GM13977 (cell line): Measurements from ENCODE around the gene KLKB1.

Experiments
- DNase-seq: peaks from one replicate; pipeline ENCODE4 v3.0.0; 2012; ENCODE audit warnings: low spot score
- in situ Hi-C: fragments of 300-500 bp; cut with MboI; formaldehyde crosslinking; loops from one replicate; pipeline ENCODE4 v1.12.0; 2022; ENCODE audit warnings: low sequenced_read_pairs, low pct_unique_long_range_greater_than_20kb, mixed read lengths, inconsistent platforms; ENCODE audit not compliant: unreplicated experiment
- TF ChIP-seq, protein P1 (sequence below): IDR thresholded peaks from 2 replicates; pipeline ENCODE4 v1.5.1; 2012; ENCODE audit warnings: mild to moderate bottlenecking, control low read depth; ENCODE audit not compliant: insufficient read depth; ENCODE audit errors: extremely low read depth, missing control alignments

KLKB1 gene

DNA sequence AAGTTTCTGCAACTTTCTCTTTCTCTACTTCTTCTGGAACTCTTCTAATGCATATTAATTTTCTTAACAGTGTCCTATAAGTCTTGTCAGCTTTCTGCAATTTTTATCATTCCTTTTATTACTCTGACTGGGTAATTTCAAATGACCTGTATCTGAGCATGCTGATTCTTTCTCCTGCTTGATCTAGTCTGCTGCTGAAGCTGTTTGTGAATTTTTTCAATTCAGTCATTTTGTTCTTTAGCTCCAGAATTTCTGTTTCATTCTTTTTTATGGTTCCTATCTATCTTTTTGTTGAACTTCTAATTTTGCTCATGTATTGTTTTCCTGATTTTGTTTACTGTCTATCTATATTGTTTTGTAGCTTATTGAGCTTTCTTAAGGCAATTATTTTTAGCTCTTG is 1.5 kb upstream of the KLKB1 start:
- no peak for DNase-seq
- in situ Hi-C loops: no loop called here

DNA sequence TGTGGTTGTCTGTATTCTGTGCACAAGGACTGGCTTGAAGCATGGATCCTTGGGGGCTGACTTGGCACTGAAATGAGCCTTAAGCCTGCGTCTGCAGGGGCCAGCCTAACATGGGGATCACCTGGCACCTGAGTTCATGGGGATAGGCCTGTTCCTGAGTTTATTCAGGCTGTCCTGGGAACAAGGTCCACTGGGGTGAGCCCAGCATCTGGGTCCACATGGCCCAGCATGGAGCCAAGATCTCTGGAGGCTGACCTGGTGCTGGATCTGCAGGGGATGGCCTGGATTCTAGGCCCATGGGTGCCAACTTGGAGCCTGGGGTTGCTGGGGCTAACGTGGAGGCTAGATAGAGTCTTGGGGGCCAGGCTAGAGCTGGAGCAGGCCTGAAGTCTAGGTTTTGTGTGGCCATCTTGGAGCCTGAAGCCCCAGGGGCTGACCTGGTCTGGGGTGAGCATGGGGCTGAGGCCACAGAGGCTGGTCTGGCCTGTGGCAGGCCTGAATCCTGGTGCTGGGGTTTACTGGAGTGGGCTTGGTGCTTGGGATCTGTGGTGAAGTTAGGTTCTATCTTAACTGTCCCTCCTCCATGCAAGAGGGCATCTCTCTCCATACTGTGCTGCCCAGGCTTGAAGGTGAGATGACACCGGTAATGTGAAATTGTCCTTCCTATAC is 652 bp upstream of the KLKB1 start:
- TF ChIP-seq, protein P1, sequence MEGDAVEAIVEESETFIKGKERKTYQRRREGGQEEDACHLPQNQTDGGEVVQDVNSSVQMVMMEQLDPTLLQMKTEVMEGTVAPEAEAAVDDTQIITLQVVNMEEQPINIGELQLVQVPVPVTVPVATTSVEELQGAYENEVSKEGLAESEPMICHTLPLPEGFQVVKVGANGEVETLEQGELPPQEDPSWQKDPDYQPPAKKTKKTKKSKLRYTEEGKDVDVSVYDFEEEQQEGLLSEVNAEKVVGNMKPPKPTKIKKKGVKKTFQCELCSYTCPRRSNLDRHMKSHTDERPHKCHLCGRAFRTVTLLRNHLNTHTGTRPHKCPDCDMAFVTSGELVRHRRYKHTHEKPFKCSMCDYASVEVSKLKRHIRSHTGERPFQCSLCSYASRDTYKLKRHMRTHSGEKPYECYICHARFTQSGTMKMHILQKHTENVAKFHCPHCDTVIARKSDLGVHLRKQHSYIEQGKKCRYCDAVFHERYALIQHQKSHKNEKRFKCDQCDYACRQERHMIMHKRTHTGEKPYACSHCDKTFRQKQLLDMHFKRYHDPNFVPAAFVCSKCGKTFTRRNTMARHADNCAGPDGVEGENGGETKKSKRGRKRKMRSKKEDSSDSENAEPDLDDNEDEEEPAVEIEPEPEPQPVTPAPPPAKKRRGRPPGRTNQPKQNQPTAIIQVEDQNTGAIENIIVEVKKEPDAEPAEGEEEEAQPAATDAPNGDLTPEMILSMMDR: no peak
- in situ Hi-C loops: no loop called here

More for the DNA sequence above, 1.5 kb upstream of the KLKB1 start:
- TF ChIP-seq, protein P1: no peak

DNA sequence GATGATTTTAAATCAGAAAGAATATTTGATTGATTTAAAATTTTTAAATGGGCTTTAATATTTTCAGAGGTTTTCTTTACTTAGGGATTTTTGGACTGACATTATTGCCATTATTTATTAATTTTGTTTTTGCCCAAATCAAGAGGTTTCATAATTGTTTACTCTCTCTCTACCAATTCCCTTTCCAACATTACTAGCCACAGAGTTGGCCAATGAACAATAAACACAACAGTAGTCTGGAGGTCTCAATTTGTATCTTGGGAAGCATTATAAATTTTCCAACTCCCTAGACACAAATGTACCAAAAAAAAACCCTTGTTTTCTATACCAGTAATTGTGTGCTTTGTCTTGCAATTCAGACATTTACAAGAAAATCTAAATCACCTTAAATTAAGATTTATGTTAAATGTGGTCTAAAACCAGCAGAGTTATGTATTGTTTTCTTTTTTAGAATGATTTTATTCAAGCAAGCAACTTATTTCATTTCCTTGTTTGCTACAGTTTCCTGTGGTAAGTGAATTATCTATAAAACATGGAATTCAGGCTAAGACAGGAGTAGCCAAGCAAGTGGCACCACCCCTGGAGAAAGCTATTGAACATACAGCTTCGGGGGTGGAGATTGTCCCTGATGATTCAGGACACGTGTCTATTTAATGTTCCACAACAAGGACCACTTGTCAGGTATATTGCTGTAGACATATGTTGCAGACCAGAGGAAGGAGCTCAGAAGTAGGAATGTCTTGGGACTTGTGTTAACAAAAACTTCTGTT is 622 bp downstream of the KLKB1 start:
- DNase-seq: no peak
- TF ChIP-seq, protein P1: no peak
- in situ Hi-C loops: no loop called here

More for the DNA sequence above, 652 bp upstream of the KLKB1 start:
- DNase-seq: no peak

DNA sequence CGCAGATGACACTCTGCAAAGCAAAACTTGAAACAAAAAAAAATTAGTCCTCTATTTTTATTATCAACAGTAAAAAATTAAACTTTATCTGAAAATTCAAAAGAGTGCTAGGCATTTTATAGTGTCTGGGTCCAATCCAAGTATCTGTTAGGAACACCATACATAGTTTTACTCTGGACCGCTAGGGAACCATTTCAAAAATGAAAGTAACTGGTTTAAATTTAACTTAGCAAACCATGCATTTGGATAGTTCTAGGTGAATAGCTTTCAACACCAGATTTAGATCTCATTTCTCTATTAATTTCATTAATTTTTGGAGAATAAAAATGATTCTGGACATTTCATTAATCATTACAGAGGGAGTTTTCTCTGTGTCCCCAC is 1.2 kb downstream of the KLKB1 start:
- TF ChIP-seq, protein P1: no peak
- DNase-seq: no peak
- in situ Hi-C loops: no loop called here

DNA sequence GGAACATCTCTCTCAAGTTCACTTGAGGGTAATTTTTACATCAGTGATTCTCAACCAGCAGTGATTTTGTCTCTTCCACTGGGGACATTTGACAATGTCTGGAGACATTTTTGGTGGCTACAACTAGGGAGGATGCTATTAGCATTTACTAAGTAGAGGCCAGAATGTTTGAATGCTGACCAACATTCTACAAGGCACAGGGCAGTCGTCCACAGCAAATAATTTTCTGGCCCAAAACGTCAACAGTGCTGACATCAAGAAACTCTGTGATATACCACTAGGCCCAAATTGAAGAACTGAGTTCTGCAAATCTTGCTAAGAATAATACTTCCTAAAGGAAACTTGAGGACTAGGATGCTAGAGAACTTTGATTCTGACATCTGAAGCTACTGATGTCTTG is 7.1 kb downstream of the KLKB1 start:
- no peak for DNase-seq
- in situ Hi-C loops: no loop called here
- TF ChIP-seq, protein P1: no peak

DNA sequence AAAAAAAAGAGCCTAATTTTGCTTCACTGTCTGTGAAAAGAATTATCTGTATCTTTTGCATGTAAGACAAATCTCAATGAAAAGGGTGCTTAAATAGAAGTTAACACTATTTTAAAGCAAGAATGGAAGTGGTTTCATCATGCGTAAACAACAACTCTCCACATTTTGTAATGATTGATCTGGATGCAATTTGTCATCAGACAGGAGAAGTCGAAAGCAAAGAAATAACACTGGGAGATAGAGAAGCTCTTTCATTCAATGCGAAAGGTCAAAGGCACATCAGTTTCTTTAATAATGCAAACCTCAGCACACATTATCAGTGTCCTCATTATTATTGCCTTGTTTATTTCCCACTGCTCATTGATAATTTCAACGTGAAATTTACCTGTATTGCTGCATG is 8.8 kb downstream of the KLKB1 start:
- in situ Hi-C loops: no loop called here
- no peak for DNase-seq
- TF ChIP-seq, protein P1: no peak
